Uterus (tissue), 2 donors: ENCODE measurements around the gene PRM2.

ENCODE experiments used
- CTCF ChIP-seq, 4 experiments: fragments of 200-600 bp in 2 of 4; fragments of 450-650 bp in 2 of 4; sonication (generic) in 2 of 4; IDR thresholded peaks; one replicate each; pipeline ENCODE4 v1.5.1; 2016 to 2019; ENCODE audit warnings: antibody characterized with exemption in 4 of 4, mild to moderate bottlenecking in 2 of 4, moderate library complexity in 1 of 4
- POLR2A ChIP-seq, 2 donors: fragments of 450-650 bp; IDR thresholded peaks; one replicate each; pipeline ENCODE4 v1.6.1; 2016; ENCODE audit warnings: antibody characterized with exemption in 2 of 2, mild to moderate bottlenecking in 1 of 2, moderate library complexity in 1 of 2

GRCh38 chr16:11238272-11239202 is 37.7 kb downstream of the PRM2 start:
- no peak for TF ChIP-seq CTCF (IDR thresholded peaks at IDR 0.05)
- TF ChIP-seq POLR2A (IDR thresholded peaks at IDR 0.05), result no peak
